Loucy (cell line): ENCODE measurements around the gene ZC3H10.
A peak's percentile ranks its signal among the peaks of the same experiment; 100 is the strongest.

Experiments
- H2AFZ ChIP-seq: fragments of 200-600 bp; sonication (generic); 2 replicates; pipeline ENCODE4 v1.6.0; 2016; ENCODE audit warnings: antibody characterized with exemption, mild to moderate bottlenecking, low read length, moderate library complexity
- H3F3A ChIP-seq: fragments of 200-600 bp; 2 replicates; pipeline ENCODE4 v1.6.0; 2016; ENCODE audit warnings: antibody characterized with exemption, low read depth, mild to moderate bottlenecking
- H3K27me3 ChIP-seq: fragments of 200-600 bp; sonication (generic); 2 replicates; pipeline ENCODE4 v1.6.1; 2014; ENCODE audit warnings: low read length, mild to moderate bottlenecking; ENCODE audit not compliant: insufficient read depth, poor library complexity, severe bottlenecking
- H3K36me3 ChIP-seq: fragments of 200-600 bp; sonication (generic); 2 replicates; pipeline ENCODE4 v1.6.1; 2016; ENCODE audit warnings: low read length; ENCODE audit not compliant: insufficient read depth
- H3K4me1 ChIP-seq: fragments of 200-600 bp; sonication (generic); 2 replicates; pipeline ENCODE4 v1.5.1; 2014; ENCODE audit warnings: low read length, mild to moderate bottlenecking; ENCODE audit not compliant: insufficient read depth, poor library complexity, severe bottlenecking
- H3K4me2 ChIP-seq: fragments of 200-600 bp; sonication (generic); 2 replicates; pipeline ENCODE4 v1.6.0; 2014; ENCODE audit warnings: antibody characterized with exemption, low read length, low read depth, mild to moderate bottlenecking; ENCODE audit not compliant: poor library complexity, severe bottlenecking
- H3K4me3 ChIP-seq: fragments of 200-600 bp; sonication (generic); 2 replicates; pipeline ENCODE4 v1.5.1; 2014; ENCODE audit warnings: low read length, mild to moderate bottlenecking, mixed read lengths; ENCODE audit not compliant: poor library complexity, severe bottlenecking
- H3K79me2 ChIP-seq: fragments of 200-600 bp; sonication (generic); 2 replicates; pipeline ENCODE4 v1.6.1; 2014; ENCODE audit warnings: low read length; ENCODE audit not compliant: insufficient read depth
- H3K9ac ChIP-seq: fragments of 200-600 bp; sonication (generic); 2 replicates; pipeline ENCODE4 v1.6.0; 2014; ENCODE audit warnings: mild to moderate bottlenecking, low read depth, low read length, moderate library complexity; ENCODE audit not compliant: poor library complexity, severe bottlenecking
- H3K9me2 ChIP-seq: fragments of 200-600 bp; sonication (generic); replicated peaks from 2 replicates; pipeline ENCODE4 v1.6.1; 2016; ENCODE audit warnings: low read depth, low read length, mixed read lengths
- H3K9me3 ChIP-seq: fragments of 200-600 bp; sonication (generic); 2 replicates; pipeline ENCODE4 v1.6.1; 2014; ENCODE audit warnings: mild to moderate bottlenecking, antibody characterized with exemption, low read length, low read depth; ENCODE audit not compliant: insufficient read depth
- H4K20me1 ChIP-seq: fragments of 200-600 bp; sonication (generic); 2 replicates; pipeline ENCODE4 v1.6.0; 2014; ENCODE audit warnings: antibody characterized with exemption, low read length, mild to moderate bottlenecking; ENCODE audit not compliant: insufficient read depth, poor library complexity, severe bottlenecking
- EZH2phosphoT487 ChIP-seq: fragments of 200-600 bp; IDR thresholded peaks from 2 replicates; pipeline ENCODE4 v1.6.1; 2018; ENCODE audit warnings: antibody characterized with exemption, mild to moderate bottlenecking, moderate library complexity, borderline replicate concordance
- TF ChIP-seq, protein P1 (sequence below): fragments of 200-600 bp; sonication (generic); conservative IDR thresholded peaks from 2 replicates; pipeline ENCODE4 v1.5.1; 2014; ENCODE audit warnings: mild to moderate bottlenecking, antibody characterized with exemption, low read length

The ZC3H10 gene

DNA sequence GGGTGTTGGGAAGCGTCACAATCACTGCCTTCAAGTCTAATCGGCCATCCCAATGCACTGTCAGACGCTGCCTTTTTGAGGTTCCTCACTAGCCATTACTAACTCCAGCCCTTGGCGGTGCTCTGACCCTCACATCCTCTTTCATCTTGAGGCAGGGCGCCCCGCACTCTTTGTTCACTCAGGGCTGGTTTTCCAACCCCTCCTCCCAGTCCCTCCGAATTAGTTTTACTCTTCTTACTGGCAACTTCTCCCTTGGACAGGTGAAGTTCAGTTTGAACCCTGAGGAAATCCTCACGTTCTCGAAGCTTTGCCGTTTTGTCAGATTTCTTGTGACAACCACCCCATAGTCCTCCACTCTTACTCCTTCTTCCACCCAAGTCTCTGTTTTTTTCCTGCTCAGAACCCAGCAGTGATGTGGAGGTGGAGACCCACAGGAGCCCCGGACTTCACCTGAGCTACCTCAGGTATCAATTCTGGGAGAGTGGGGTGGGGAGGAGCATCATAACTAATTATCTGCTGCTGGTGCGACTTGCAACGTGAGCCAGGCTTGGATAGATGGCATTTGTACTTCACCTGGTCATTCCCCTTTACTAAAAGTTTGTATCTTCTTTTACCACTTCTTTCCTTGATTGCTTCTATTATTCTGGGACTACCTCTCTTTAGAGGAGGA, 757 bp downstream of the ZC3H10 start:
- Histone ChIP-seq H3K36me3 (peaks cover 12% of the 10 kb centered on the region), H3K79me2 (peaks cover 35% of the 10 kb centered on the region), H3F3A (peaks cover 12% of the 10 kb centered on the region), H3K9me2 (no peaks in the 10 kb centered on the region), H3K9ac (peak overlapping the region; percentile 80), H4K20me1 (peaks cover 14% of the 10 kb centered on the region), H3K4me2 (peak overlapping the region; percentile 97), H3K4me3 (peak overlapping the region; percentile 99), H3K4me1 (peaks cover 18% of the 10 kb centered on the region), H3K9me3 (no peaks in the 10 kb centered on the region), H3K27me3 (peaks cover 7% of the 10 kb centered on the region), H2AFZ (0 out of 2 replicates have a peak overlapping the region, but pooled peaks have one; percentile 9)
- TF ChIP-seq, protein P1, sequence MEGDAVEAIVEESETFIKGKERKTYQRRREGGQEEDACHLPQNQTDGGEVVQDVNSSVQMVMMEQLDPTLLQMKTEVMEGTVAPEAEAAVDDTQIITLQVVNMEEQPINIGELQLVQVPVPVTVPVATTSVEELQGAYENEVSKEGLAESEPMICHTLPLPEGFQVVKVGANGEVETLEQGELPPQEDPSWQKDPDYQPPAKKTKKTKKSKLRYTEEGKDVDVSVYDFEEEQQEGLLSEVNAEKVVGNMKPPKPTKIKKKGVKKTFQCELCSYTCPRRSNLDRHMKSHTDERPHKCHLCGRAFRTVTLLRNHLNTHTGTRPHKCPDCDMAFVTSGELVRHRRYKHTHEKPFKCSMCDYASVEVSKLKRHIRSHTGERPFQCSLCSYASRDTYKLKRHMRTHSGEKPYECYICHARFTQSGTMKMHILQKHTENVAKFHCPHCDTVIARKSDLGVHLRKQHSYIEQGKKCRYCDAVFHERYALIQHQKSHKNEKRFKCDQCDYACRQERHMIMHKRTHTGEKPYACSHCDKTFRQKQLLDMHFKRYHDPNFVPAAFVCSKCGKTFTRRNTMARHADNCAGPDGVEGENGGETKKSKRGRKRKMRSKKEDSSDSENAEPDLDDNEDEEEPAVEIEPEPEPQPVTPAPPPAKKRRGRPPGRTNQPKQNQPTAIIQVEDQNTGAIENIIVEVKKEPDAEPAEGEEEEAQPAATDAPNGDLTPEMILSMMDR = no peak
- no peak for TF ChIP-seq EZH2phosphoT487

DNA sequence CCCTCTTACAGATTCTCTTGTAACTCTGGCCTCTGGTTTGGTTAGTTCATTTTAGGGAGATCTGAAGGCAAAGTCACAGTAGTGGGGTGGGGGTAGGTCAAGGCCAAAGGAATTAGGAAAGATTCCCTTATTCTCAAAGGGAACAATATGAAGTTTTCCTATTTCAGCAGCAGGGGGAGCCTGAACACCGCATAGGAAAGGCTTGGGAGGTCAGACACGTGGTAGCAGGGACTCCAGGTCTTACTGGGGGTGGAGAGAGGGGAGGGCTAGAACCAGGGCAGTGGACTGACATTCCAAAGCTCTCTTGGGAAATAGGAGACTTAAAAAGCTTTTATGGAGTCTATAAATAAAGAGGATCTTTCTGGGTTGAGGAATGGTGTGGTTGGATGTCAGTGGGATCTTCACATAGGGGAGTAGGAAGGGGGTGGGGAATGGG, 1.3 kb downstream of the ZC3H10 start:
- Histone ChIP-seq H3K79me2 (peaks cover 40% of the 10 kb centered on the region), H3K4me1 (peaks cover 18% of the 10 kb centered on the region), H3K36me3 (peaks cover 7% of the 10 kb centered on the region; the same call in 1 of the 2 replicates), H3K9me3 (no peaks in the 10 kb centered on the region), H3K4me3 (peak overlapping the region; percentile 99), H3K27me3 (peaks cover 7% of the 10 kb centered on the region), H2AFZ (no peak overlapping the region), H3K9ac (peak overlapping the region; percentile 80), H3F3A (peaks cover 10% of the 10 kb centered on the region), H3K4me2 (peak overlapping the region; percentile 97), H3K9me2 (no peaks in the 10 kb centered on the region), H4K20me1 (peaks cover 14% of the 10 kb centered on the region)
- TF ChIP-seq, protein P1 = peak; percentile 82
- TF ChIP-seq EZH2phosphoT487 = no peak

DNA sequence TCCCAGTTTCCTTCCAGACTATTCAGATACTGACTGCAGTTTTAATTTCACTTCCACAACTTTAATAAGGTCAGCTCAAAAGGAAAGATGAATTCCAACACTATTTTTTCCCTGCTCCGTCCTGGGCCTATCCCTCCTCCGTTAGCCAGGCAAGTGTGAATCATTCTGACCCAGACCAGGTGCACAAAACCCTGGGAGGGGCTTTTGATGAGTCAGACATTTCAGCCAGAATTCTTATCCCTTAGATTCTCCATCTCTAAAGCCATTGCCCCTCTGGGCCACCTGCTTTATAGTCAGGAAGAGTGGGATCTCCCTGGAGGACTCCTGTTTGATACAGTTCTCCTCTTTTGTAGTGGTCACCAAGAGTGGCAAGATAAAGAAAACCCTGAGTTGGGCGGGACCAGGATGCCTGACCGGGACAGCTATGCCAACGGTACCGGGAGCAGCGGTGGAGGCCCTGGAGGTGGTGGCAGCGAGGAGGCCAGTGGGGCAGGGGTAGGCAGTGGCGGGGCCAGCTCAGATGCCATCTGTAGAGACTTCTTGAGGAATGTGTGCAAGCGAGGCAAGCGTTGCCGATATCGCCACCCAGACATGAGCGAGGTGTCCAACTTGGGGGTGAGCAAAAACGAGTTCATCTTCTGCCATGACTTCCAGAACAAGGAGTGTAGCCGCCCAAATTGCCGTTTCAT, 2.2 kb downstream of the ZC3H10 start:
- Histone ChIP-seq H3K9me2 (no peaks in the 10 kb centered on the region), H3K36me3 (peaks cover 7% of the 10 kb centered on the region; the same call in 1 of the 2 replicates), H3K9ac (peak overlapping the region; percentile 80), H3F3A (peaks cover 10% of the 10 kb centered on the region), H3K9me3 (no peaks in the 10 kb centered on the region), H2AFZ (no peak overlapping the region), H3K79me2 (peaks cover 41% of the 10 kb centered on the region), H3K27me3 (peaks cover 7% of the 10 kb centered on the region), H3K4me1 (peaks cover 22% of the 10 kb centered on the region), H3K4me3 (peak overlapping the region; percentile 99), H3K4me2 (peak overlapping the region; percentile 97), H4K20me1 (peaks cover 14% of the 10 kb centered on the region)
- no peak for TF ChIP-seq EZH2phosphoT487
- TF ChIP-seq, protein P1 = no peak
